Hematopoietic multipotent progenitor cell treated with erythropoietin and hydrocortisone succinate and interleukin-3 and kit ligand, for 4 days (in vitro differentiated cells): ENCODE results near the gene NRXN2.
A peak's percentile ranks its signal among the peaks of the same experiment; 100 is the strongest.
"Not testable (repeated sequence)": the region's sequence is repeated elsewhere in the genome, so short reads cannot be mapped to it uniquely, and the experiment has no call there.

ENCODE experiments used
- DNase-seq: peaks from one replicate; pipeline ENCODE4 v3.0.0-alpha.2; 2015

The NRXN2 gene

DNA sequence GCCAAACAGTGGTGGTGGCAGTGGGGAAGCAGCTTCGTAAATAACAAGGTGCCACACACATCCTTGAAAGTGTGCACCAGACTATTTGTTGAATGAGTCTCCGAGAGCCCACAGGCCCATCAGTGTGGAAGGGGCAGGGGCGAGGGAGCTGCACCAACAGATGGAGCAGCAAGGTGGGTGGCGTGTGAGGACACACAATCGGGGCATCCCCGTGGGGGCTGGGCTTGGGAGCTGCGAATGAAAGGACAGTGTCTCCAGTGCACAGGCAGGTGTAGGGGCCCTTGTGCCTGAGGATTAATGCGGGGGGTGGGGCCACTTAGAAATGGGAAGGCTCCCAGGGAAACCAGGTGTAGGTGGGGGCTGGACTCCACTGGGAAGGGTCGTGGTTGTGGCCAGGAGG lies 2.8 kb downstream of the NRXN2 start:
- DNase-seq: no peak

DNA sequence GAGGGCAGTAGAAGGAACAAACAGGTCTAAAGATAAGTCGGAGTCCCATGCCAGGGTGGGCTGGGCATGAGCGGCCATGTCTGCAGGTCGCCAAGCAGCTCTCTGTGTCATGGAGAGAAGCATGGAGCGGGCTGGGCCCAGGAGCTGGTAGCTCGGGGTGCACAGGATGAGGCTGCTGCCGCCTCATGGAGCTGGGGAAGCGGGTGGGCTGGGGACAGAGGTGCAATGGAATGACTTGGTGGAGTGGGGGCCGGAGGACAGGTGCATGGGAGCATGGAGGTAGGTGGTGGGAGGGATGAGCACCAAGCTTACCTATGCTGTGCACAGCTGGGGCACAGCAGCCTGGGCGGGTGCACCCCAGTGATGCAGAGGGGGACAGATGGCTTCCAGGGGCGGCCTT lies 3.6 kb downstream of the NRXN2 start:
- DNase-seq: no peak

DNA sequence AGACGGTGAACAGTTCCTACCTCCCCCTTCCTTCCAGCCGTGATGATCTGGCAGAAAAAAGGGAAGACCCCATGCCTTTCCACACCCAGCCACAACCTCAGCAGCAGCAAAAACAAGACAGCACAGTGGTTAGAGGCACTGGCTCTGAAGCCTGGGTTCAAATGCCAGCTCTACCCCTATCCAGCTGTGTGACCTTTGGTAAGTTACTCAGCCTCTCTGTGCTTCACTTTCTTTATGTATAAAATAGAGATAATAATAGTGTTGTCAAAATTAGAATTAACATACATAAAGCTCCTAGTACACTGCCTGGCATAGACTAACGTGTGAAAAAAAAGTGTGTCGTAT lies 4.2 kb downstream of the NRXN2 start:
- DNase-seq: no peak

DNA sequence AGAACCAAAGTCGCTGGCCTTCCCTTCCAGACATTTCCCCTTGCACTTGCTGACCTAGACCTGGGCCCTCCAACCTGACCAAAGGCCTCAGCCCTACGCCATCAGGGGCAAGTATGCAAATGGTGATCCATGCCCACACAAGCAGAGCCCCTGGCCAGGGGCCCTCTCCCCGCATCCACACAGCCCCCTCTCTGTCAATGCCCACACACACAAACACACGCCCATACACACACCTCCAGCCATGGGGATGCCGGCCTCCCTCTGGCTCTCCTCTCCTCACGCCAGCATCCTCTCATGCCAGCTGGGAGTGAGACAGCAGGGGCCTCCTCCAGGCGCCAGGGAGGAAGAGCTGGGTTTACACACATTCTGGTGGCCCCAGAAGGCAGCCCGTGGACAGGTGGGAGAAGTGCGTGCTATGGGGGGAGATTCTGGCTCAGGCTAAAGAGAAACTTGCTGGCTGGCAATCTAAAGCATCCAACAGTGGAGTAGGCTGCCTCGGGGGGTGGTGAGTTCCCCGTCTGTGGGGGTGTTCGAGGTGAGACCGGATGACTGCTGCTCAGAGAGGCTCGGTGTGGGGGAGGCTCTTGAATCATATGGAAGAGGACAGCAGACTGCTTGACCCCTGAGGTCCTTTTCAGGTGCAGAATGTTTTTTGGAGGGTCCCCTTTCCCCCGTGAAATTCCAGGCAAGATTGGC lies 4.8 kb downstream of the NRXN2 start:
- no peak for DNase-seq

DNA sequence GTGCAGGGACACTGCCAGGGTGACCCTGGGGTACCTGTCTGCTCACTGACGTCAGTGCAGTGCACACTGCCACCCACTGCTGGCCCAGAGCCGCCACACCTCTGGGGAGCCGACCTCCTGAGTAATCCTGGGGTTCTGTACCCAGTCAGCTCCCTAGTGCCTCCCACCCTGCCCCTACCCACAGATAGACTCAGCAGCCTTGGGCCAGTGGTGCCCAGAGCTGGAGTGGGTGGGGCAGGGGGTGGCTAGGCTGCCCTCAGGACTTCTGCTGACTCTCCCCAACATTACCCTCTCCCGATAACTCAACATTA lies 5.8 kb downstream of the NRXN2 start:
- no peak for DNase-seq

DNA sequence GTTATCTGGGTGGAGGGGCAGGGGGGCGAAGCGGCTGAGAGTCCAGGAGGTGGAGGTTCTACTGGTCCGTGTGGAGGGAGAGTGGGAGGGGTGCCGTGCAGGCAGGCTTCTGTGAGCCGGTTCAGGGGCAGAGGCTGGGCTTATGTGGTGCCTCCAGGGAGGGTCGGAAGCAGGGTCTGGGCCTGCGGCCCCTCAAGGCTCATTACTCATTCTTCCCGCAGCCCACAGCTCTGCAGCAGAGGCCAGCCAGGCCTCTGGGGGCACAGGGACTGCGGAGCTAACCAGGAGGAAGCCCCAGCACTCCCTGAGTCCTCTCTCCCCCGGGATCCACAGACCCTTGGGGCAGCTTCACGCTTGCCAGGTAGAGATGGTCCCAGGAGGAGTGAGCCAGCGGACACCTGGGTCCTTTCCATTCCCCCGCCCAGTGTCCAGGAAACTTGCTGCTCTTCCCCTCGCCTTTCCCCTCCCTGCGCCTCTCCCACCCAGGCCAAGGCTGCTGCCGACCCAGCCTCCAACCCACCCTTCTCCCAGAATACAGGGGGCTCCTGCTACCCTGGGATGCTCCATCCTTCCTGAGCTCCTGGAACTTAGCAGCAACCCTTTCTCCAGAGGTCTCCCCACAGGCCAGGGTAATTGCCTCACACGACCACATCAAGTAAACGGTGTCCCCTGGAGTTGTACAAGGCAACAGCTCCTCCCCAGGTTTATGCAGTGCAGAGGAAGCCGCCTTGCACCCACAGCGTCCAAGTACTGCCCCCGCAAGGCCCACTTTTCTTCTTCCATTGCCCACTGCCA lies 6.3 kb downstream of the NRXN2 start:
- DNase-seq: peak; percentile 45

DNA sequence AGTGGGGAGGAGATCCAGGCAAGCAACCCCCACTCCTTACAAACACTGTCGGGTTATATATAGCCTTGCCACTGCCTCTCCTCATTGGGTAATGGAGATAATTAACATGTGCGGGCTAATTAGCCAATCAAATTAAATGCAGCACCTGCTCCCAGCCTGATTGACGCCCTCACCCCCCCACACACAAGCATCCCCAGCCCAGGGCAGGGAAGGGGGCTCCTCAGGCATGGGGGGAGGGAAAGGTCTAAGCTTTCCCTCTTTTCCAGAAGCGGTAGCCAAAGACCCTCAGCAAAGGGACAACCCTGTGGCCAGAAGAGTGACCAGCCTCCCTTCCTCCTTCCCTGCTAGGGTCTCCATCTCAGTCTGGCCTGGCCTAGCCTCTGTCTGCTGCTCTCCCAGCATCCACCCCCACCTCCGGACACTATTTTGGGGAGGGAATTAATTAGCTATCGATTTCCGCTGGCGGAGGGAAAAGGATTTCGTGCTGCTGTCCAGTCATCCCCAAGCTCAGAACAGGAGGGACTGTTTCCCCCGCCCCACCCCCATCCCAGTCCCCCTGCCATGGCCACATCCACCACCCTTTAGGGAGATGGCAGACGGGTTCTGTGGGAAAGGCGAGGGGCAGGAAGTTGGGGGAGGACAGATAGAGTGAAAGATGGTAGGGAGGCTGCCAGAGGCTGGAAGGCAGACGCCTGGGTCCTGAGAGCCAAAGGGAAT lies 7.1 kb downstream of the NRXN2 start:
- no peak for DNase-seq

DNA sequence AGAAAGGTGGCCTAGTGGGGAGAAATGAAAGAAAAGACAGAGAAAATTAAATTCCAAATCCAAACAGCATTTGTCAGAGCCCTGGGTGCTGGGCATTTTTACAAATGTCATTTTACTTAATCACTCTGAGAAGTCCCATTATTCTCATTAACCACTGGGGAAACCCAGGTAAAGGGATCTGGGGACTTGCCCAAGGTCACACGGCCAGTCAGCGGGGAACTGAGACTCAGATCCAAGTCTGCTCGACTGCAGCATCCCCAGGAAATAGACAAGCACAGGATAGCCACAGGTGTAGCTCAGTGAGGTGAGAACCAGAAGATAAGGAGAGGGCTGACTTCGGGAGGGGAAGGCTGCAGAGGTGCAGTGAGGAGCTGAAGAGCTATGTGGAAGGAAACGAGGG lies 7.9 kb downstream of the NRXN2 start:
- no peak for DNase-seq

DNA sequence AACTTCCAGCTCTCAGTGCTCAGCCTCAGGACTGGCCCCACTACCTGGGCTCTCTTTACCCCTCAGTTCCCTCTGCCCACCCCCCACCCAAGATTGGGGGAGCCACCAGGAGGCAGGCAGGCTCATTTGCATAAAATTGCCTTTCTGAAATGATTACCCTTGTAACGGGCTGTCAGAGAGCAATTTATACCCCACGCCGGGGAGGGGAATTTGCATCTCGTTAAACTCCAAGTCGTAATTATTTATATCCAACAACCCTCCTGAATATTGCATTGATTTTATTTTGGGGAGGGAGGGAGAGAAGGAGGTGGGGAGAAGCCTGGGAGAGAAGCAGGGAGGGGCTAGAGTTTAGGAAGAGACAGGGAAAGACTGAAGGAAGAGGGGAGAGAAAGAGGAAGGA lies 8.3 kb downstream of the NRXN2 start:
- no peak for DNase-seq

DNA sequence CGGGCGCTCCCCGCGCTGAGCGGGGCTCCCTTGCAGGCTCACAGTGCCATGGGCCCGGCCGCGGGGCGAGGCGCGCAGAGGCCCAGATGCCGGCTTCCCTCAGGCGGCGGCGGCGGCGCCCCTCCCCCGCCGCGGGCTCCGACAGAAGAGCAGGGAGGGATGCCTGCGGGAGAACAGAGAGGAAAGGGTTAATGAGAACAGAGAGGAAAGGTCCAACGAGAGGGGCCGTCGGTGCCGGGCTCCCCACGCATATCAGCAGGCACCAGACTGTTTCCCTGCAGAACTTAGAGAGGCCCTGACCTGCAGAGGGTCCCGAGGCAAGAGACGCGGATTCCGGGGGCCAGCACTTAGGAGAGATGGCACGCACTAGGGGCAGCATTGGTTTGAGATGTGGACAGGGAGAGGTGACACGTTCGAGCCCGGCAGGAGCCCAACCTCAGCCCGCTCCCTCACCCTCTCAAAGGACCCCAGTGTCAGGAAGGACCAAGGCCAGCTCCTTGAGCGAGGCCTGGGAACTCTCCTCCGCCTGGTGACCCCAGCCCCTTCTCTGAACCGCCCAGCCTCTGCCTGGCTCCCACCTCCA lies 9.1 kb downstream of the NRXN2 start:
- DNase-seq: no peak

DNA sequence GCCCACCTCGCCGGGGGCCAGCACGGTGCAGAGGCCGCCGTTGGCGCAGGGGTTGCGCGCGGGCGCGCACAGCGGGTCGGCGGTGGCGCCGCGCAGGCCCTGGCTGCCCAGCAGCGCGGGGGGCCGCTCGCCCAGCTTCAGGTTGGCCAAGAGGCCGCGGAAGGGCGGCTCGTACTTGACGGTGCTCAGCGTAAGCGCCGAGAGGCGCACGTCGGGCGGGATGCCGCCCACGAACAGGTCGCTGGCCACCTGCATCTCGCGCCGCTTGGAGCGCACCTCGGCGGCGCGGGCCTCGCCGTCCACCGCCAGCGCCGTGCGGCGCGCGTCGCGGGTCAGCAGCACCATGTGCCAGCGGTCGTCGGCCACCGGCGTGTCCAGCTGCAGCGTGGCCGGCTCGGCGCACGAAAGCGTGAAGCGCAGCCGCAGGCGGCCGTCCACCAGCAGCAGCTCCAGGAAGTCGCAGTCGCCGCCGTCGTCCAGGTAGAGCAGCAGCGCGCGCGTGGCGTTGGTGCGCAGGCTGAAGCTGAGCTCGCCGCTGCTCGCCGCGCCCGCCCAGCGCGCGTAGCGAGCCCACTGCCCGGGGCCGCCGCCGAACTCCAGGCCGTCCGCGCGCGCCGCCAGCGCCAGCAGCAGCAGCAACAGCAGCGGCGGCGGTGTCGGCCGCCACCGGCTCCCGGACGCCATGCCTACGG lies 9.8 kb downstream of the NRXN2 start:
- peak; percentile 45 for DNase-seq

DNA sequence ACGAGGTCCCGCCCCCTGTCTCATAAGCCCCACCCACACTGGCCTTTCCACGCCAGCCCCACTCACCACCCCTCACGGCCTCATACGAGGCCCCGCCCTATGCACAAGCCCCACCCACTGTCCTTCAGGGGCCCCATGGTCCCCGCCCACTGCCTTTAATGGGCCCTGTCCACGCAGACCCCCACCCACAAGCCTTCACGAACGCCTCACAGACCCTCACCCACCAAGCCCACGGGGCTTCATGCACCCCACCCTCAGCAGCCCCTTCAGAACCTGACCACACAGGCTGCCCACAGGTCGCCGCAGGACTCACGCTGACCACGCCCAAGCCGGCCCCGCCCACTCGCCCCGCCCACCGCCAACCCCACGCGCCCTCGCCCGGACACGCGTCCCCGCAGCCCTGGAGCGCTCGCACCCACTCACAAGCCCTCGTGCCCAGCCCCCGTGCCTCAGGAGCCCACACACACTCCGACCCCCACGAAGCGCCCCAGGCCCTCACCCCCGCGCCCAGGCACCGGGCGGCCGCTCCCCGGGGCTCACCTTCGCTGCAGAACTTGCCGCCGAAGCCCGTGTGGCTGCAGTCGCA lies 10.5 kb downstream of the NRXN2 start:
- DNase-seq: no peak

DNA sequence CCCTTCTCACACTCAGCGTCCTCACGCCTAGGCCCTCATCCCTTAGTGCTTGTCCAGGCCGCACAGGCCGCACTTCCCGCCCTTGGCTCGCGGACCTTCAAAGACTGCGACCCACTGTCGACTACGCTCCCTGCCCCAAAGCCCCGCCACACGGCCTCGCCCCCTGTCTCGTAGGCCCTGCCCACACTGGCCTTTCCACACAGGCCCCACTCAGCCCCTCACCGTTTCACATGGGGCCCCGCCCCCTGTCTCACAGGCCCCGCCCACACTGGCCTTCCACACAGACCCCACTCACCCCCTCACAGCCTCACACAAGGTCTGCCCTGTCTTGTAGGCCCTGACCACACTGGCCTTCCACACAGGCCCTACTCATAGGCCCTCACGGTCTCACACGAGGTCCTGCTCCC lies 11.0 kb downstream of the NRXN2 start:
- DNase-seq: no peak

DNA sequence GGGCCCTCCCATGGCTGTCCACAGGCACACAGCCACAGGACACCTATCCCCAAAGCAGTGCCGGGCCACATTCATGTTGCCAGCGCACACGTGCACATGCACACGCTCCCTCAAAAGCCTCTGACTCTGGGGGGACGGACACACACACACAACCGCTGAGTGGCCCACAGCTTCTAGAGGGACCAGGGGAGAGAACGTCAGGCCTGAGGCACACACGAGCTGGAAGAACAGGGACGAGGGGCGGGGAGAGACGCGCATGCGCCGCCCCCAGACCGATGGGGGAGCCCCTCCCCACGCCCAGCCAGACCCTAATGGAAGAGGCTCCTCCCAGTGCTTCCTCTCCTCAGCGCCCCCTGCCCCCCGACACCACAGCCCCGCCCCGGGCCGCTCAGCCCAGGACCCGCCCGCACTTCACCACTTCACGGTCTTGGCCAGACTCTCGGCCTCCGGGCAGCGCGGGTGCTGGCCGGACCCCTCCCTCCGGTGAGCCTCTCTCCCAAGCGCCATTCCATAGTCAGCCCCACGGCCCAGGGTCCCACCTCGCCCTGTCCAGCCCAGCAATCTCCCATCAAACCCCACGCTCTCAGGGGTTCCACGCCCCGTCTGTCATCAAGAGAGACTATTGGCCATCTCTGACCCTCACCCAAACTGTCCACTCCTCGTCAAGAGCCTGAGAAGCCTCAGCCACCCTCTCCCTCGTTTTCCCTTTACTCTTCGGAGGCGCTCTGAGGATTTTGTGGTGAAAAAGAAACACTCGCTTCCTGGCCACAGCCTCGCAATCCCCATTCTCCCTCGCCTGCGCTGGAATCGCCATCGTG lies 11.7 kb downstream of the NRXN2 start:
- DNase-seq: no peak

DNA sequence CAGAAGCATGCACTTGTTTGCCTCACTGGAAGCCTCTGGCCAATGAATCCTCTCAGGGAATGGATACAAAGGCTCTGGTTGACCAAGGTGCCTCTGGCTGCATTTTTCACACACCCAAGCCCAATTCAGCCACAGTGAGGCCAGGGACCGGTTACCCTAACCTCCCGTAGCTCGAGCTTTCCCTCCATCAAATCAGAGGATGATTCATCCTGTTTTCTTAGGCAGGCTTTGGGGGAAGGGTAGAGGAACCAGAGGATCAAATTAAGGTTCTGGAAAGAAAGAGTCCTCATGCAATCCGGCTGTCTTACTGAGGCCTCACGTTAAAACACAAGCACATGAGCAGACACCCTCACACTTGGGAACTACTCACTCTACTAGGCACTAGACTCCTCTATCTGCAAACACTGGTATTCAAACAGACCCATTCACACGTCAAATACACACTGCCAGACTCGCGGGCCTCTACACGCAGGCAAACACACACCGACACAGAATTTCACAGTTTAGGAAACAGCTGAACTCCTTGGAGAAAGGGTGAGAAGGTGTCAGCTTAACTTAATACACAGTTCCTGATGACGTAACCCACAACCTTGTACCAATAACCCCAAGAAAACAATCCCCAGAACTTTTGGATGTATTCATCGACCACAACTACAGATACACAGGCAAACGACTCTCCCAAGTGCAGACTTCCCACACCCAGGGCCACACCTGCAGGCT lies 12.4 kb downstream of the NRXN2 start:
- no peak for DNase-seq

DNA sequence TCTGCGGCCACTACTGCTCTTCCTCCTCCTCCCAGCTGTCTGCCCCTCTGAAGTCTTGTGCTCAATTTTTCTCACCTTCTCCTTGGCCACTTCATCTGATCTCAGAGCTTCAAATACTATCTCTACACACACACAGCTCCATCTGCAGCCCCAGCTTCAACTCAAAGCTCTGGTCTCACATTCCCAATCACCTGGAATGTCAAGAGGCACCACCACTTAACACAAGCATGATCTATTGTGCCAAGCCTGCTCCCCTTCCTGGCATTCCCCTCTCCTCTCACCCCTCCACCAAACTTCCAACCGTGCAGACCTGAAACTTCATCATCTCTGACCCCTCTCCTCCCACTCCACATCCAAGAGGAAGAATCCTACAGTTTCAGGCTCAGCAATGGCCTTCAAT lies 17.5 kb downstream of the NRXN2 start:
- no peak for DNase-seq

DNA sequence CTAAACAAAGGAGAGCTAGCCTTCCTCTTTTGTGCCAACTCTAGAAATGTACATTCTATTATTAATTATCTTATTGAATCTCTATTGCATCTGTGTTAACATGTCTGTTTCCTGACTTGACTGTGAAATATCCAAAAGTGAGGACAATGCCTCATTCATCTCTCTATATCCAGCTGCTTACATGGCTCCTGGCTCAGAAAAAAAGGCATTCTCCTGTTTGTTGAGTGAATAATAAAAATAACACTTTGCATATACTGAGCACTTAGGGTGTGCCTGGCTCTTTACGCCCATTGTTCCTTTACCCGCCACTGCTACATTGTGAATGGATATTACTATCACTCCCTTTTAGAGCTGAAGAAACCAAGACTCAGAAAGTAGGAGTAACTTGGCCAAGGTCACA lies 19.9 kb downstream of the NRXN2 start:
- no peak for DNase-seq

DNA sequence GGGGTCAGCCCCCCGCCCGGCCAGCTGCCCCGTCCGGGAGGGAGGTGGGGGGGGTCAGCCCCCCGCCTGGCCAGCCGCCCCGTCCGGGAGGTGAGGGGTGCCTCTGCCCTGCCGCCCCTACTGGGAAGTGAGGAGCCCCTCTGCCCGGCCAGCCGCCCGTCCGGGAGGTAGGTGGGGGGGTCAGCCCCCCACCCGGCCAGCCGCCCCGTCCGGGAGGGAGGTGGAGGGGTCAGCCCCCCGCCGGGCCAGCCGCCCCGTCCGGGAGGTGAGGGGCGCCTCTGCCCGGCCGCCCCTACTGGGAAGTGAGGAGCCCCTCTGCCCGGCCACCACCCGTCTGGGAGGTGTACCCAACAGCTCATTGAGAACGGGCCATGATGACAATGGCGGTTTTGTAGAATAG lies 21.0 kb downstream of the NRXN2 start:
- not testable (repeated sequence) for DNase-seq

DNA sequence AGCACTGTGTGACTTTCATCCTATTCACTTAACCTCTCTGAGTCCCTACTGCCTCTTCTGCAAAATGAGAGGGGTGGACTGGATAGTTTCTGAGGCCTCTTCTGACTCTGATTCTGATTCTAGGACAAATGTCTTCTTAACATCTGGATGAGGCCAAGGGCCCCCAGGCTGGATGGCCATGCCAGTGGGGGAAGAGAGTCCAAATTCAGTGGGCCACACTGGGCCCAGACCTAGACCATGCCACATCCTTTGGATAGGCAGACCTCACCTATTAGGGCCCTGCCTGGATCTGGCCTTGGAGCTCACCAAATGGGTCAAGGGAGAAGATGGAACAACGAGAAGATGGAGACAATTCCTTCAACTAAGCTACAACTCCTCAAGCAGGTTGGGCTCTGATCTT lies 24.6 kb downstream of the NRXN2 start:
- DNase-seq: no peak

DNA sequence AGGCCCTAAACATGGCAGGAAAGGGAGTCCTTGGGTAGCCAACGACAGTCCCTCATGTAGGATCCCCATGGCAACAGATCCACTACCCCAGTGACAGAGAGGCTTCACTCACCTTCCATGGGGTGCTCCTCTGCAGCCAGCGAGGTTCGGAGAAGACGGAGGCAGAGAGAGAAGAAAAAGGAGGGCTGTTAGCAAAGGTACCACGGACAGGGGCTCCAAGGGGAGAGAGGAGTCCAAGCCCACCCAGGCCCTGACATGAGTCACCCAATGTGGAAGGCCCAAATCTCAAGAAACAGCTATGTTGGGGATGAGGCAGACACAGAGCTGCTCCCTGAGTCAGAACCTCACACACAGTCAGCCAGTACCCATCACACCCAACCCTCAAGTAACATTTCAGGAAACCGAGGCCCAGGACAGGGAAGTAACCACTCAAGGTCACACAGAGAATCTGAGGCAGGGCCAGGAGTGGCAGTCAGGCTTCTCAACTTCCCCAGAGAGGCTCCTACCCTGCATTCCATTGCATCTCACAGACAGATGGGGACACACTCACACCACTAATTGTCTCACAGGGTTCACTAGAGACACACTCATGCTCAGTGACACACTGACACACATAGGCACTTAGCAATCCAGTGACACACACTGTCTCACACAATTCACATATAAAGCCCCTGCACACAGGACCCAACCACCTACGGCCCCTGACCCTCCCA lies 25.2 kb downstream of the NRXN2 start:
- DNase-seq: no peak

DNA sequence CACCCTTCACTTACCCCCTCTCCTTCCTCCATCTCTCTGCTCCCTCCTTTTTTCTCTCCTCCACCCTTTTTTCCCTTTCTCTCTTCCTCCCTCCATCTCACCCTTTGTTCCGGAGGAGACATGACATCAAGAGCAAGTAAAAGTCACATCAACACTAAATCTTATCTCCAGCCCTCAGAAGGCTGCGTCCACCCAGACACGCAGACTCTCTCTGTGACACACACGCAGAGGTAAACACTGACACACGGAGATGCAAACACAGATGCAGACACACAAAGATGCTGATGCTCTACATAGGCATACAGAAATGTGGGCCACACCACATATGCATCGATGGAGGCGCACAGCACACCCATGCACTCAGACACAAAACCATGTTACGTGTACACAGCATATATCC lies 27.0 kb downstream of the NRXN2 start:
- DNase-seq: no peak
